Brain microvascular endothelial cell (primary cell): ENCODE results near the gene ZNF525.

ENCODE experiments used
- DNase-seq: peaks from one replicate; pipeline ENCODE4 v3.0.0-alpha.2; 2020
- H3K27ac ChIP-seq: fragments of 250-450 bp; sonication (Bioruptor Pico); 2 replicates; pipeline ENCODE4 v1.5.1; 2020; ENCODE audit warnings: mild to moderate bottlenecking, moderate library complexity
- H3K27me3 ChIP-seq: fragments of 250-450 bp; sonication (Bioruptor Pico); replicated peaks from 2 replicates; pipeline ENCODE4 v1.5.1; 2020; ENCODE audit warnings: mild to moderate bottlenecking
- H3K36me3 ChIP-seq: fragments of 250-450 bp; sonication (Bioruptor Pico); replicated peaks from 2 replicates; pipeline ENCODE4 v1.5.1; 2020; ENCODE audit warnings: mild to moderate bottlenecking
- H3K4me3 ChIP-seq: 2 replicates; pipeline ENCODE4 v1.5.1; 2011; ENCODE audit warnings: low read depth, mild to moderate bottlenecking, control low read depth, low read length, moderate library complexity
- in situ Hi-C: cut with HindIII; loops from 2 replicates; pipeline ENCODE4 v1.10.0; 2017; ENCODE audit warnings: low sequenced_read_pairs, low pct_ligation_motif_present
- TF ChIP-seq, protein P1 (sequence below): IDR thresholded peaks from 2 replicates; pipeline ENCODE4 v1.5.1; 2011; ENCODE audit warnings: low read depth, mild to moderate bottlenecking, moderate library complexity, low read length, control low read depth, inconsistent platforms; ENCODE audit errors: missing control alignments

ZNF525 gene

DNA sequence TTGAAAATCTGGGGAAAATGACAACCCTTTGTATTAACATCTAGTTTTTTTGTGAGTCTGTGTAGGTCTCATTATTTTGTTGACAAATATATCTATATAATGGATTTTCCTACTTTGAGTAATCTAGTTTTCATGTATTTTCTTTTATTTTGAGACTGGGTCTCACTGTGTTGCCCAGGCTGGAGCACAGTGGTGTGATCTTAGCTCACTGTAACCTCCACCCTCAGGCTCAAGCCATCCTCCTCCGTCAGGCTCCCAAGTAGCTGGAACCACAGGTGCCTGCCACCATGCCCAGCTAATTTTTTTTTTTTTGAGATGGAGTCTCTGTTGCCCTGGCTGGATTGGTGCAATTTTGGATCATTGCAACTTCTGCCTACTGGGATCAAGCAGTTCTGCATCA is 9.2 kb downstream of the ZNF525 start:
- no peak for DNase-seq
- Histone ChIP-seq H3K36me3 (peaks cover 5% of the 10 kb centered on the region), H3K27me3 (no peaks in the 10 kb centered on the region), H3K27ac (no peak overlapping the region), H3K4me3 (no peak overlapping the region)
- TF ChIP-seq, protein P1, sequence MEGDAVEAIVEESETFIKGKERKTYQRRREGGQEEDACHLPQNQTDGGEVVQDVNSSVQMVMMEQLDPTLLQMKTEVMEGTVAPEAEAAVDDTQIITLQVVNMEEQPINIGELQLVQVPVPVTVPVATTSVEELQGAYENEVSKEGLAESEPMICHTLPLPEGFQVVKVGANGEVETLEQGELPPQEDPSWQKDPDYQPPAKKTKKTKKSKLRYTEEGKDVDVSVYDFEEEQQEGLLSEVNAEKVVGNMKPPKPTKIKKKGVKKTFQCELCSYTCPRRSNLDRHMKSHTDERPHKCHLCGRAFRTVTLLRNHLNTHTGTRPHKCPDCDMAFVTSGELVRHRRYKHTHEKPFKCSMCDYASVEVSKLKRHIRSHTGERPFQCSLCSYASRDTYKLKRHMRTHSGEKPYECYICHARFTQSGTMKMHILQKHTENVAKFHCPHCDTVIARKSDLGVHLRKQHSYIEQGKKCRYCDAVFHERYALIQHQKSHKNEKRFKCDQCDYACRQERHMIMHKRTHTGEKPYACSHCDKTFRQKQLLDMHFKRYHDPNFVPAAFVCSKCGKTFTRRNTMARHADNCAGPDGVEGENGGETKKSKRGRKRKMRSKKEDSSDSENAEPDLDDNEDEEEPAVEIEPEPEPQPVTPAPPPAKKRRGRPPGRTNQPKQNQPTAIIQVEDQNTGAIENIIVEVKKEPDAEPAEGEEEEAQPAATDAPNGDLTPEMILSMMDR, result no peak
- in situ Hi-C loops, result no loop called here

DNA sequence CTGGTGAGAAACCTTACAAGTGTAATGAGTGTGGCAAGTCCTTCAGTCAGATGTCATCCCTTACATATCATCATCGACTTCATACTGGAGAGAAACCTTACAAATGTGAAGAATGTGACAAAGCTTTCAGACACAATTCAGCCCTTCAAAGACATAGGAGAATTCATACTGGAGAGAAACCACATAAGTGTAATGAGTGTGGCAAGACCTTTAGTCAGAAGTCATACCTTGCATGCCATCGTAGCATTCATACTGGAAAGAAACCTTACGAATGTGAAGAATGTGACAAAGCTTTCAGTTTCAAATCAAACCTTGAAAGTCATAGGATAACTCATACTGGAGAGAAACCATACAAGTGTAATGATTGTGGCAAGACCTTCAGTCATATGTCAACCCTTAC is 15.9 kb downstream of the ZNF525 start:
- peaks cover 9% of the 10 kb centered on the region for H3K36me3 ChIP-seq
- no peaks in the 10 kb centered on the region for H3K27me3 ChIP-seq
- no peak overlapping the region for H3K4me3 ChIP-seq
- DNase-seq, result no peak
- H3K27ac ChIP-seq, result no peak overlapping the region
- in situ Hi-C loops, result no loop called here
- TF ChIP-seq, protein P1, result no peak

DNA sequence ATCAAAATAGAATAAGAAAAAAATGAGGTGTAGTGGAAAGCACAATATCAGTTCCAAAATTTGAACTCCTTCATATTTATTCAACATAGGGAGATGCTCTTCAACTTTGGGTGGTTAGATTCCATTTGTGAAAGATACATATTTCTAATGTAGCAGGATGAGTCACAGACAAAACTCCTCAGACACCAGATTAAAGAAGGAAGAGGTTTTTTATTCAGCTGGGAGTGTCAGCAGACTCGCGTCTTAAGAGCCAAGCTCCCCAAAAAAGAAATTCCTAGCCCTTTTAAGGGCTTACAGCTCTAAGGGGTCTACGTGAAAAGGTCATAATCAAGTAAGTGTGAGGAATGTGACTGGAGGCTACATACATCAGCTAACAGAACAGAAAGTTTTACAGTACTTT is 22.7 kb downstream of the ZNF525 start:
- DNase-seq, result peak; percentile 11
- Histone ChIP-seq H3K27ac (no peak overlapping the region), H3K36me3 (no peaks in the 10 kb centered on the region), H3K4me3 (no peak overlapping the region), H3K27me3 (no peaks in the 10 kb centered on the region)
- TF ChIP-seq, protein P1, result no peak
- in situ Hi-C loops, result no loop called here

DNA sequence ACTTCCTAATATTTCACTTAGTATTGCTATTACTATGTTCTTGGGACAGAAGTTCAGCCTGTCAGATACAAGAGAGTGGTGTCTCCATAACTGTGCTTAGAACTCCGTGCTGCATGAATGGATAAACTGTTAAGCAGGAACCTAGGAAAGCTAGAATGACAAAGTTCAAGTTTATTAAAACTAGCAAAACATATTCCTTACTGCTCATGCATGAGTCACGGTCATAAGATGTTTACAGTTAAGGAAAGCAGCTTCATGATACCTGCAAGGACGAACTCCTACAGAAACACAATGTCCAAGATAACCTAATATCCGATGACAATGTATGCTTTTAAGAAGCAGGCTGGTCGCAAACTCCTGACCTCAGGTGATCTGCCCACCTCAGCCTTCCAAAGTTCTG is 23.4 kb downstream of the ZNF525 start:
- H3K27me3 ChIP-seq, result no peaks in the 10 kb centered on the region
- H3K27ac ChIP-seq, result no peak overlapping the region
- no peak for DNase-seq
- no peak overlapping the region for H3K4me3 ChIP-seq
- TF ChIP-seq, protein P1, result no peak
- H3K36me3 ChIP-seq, result no peaks in the 10 kb centered on the region
- in situ Hi-C loops, result no loop called here

DNA sequence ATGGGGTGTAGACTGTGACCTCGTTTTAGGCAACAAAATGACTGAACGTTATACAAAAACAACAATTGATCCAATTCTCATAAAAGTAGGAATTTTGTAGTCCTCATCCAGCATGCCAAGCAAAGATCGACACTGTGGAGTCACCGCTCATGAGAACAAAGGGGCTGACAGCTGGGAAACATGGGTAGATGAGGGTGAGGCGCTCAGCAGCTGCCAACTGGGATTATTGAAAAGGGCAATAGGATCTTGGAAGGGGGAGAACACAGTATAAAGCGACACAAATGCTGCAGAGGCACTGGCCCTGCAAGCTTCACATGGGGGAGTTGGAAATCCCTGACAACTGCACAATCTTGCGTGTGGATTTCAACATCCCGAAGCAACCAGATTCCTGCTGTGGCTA is 24.1 kb downstream of the ZNF525 start:
- no peak overlapping the region for H3K27ac ChIP-seq
- TF ChIP-seq, protein P1, result no peak
- no peak overlapping the region for H3K4me3 ChIP-seq
- H3K36me3 ChIP-seq, result no peaks in the 10 kb centered on the region
- in situ Hi-C loops, result no loop called here
- H3K27me3 ChIP-seq, result no peaks in the 10 kb centered on the region
- no peak for DNase-seq

DNA sequence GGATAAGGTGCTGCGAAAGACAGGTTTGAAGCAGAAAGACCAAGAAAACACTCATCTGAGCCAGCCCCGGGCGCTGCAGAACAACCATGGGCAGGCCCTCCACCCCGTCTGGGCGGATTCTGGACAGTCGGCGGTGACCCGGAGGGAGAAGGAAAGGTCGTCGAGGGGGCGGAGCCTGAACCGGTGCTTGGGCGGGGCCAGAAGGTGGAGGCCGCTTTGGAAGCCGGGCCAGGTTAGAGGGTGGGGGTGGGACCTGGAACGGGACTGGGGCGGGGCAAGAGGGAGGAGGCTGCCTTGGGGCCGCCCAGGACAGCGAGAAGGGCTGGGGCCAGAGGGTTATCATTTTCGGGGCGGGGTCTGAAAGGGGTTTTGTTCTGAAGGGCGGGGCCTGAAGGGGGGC is 24.5 kb downstream of the ZNF525 start:
- Histone ChIP-seq H3K4me3 (no peak overlapping the region), H3K27me3 (no peaks in the 10 kb centered on the region), H3K36me3 (no peaks in the 10 kb centered on the region), H3K27ac (no peak overlapping the region)
- TF ChIP-seq, protein P1, result no peak
- no peak for DNase-seq
- in situ Hi-C loops, result no loop called here
